GM12878 (cell line): ENCODE results near the gene IL4. TPM values are rescaled to one million over a fixed set of nuclear protein-coding genes. Genes with fewer than 3 reads are reported as not detected.
A peak's percentile ranks its signal among the peaks of the same experiment; 100 is the strongest.
"Not testable (repeated sequence)": the region's sequence is repeated elsewhere in the genome, so short reads cannot be mapped to it uniquely, and the experiment has no call there.

Experiments
- ATAC-seq: fragments of 200-7000 bp; cut with Tn5 transposase; 3 replicates; pipeline ENCODE4 v1.9.1; 2020; ENCODE audit warnings: mild to moderate bottlenecking, moderate library complexity
- BruUV-seq: library from RNA; stranded (reverse); fragments of 400-500 nt; replicated peaks from 2 replicates; lab custom pipeline; 2021; lab: Mats Ljungman, UMichigan
- CTCF ChIA-PET: fragments of 300-600 bp; sonication (Branson Sonifier 250); formaldehyde crosslinking; extraction: SDS; loops from one replicate; lab custom pipeline; 2021; ENCODE audit warnings: inconsistent platforms; lab: Yijun Ruan, JAX
- POLR2A ChIA-PET: fragments of 350-600 bp; formaldehyde crosslinking; extraction: SDS; loops from one replicate; lab custom pipeline; 2021; ENCODE audit warnings: inconsistent platforms; lab: Charles Lee
- RAD21 ChIA-PET: fragments of 300-600 bp; sonication (Branson Sonifier 250); formaldehyde crosslinking; loops from one replicate; lab custom pipeline; 2023; ENCODE audit warnings: antibody characterized with exemption; ENCODE audit not compliant: unreplicated experiment; lab: Charles Lee
- SMC1A ChIA-PET: fragments of 300-600 bp; sonication (Branson Sonifier 250); formaldehyde crosslinking; loops from one replicate; lab custom pipeline; 2023; ENCODE audit not compliant: unreplicated experiment, uncharacterized antibody; lab: Charles Lee
- DNase-seq: peaks from one replicate; pipeline ENCODE4 v3.0.0-alpha.2; 2011; ENCODE audit warnings: low read depth, low spot score
- FAIRE-seq: peaks from 3 replicates; lab custom pipeline; 2011; peaks lifted over from hg19 to GRCh38; lab: Jason Lieb, UNC
- H2AFZ ChIP-seq: 2 replicates; pipeline ENCODE4 v1.6.0; 2011; ENCODE audit warnings: low read depth, low read length, control low read depth; ENCODE audit not compliant: control insufficient read depth
- H3K27ac ChIP-seq: 2 replicates; pipeline ENCODE4 v1.5.1; 2011; ENCODE audit warnings: control low read depth; ENCODE audit not compliant: control insufficient read depth, insufficient read depth
- H3K27me3 ChIP-seq, 2 experiments: replicated peaks in 1 of 2; 2 replicates each; pipeline versions ENCODE4 v1.6.0 to v1.6.1; 2011; ENCODE audit warnings: low read length in 1 of 2; ENCODE audit not compliant: control insufficient read depth in 2 of 2, insufficient read depth in 2 of 2
- H3K36me3 ChIP-seq, 2 experiments: 2 replicates each; pipeline ENCODE4 v1.5.1; 2011; ENCODE audit warnings: low read length in 1 of 2; ENCODE audit not compliant: control insufficient read depth in 2 of 2, insufficient read depth in 2 of 2
- H3K4me1 ChIP-seq: 2 replicates; pipeline ENCODE4 v1.6.1; 2011; ENCODE audit warnings: mild to moderate bottlenecking, low read length, moderate library complexity, mixed read lengths; ENCODE audit not compliant: control insufficient read depth, insufficient read depth
- H3K4me2 ChIP-seq: 2 replicates; pipeline ENCODE4 v1.6.0; 2011; ENCODE audit warnings: control low read depth; ENCODE audit not compliant: control insufficient read depth, insufficient read depth
- H3K4me3 ChIP-seq: fragments of 200-600 bp; sonication (generic); 2 replicates; pipeline ENCODE4 v1.5.1; 2016
- H3K79me2 ChIP-seq: 2 replicates; pipeline ENCODE4 v1.6.0; 2011; ENCODE audit warnings: low read length; ENCODE audit not compliant: control insufficient read depth, insufficient read depth
- H3K9ac ChIP-seq: 2 replicates; pipeline ENCODE4 v1.8.0; 2011; ENCODE audit warnings: low read length, control low read depth, mixed read lengths; ENCODE audit not compliant: control insufficient read depth, insufficient read depth
- H3K9me3 ChIP-seq: replicated peaks from 3 replicates; pipeline ENCODE4 v1.5.1; 2011; ENCODE audit warnings: mild to moderate bottlenecking, low read length; ENCODE audit not compliant: control insufficient read depth, insufficient read depth
- H4K20me1 ChIP-seq: 2 replicates; pipeline ENCODE4 v1.6.0; 2011; ENCODE audit not compliant: control insufficient read depth, insufficient read depth
- ATF7 ChIP-seq: fragments of 450-650 bp; IDR thresholded peaks from 2 replicates; pipeline ENCODE4 v1.6.1; 2016; ENCODE audit warnings: low read depth, mild to moderate bottlenecking
- BCL11A ChIP-seq: IDR thresholded peaks from 2 replicates; pipeline ENCODE4 v1.6.1; 2011; ENCODE audit warnings: low read depth, low read length
- BHLHE40 ChIP-seq, 2 experiments: fragments of 450-650 bp in 1 of 2; IDR thresholded peaks; 2 replicates each; pipeline ENCODE4 v1.6.1; 2011 to 2017; ENCODE audit warnings: low read depth in 2 of 2, borderline replicate concordance in 1 of 2, improper control_type of control experiment in 1 of 2, low read length in 1 of 2, mild to moderate bottlenecking in 1 of 2
- EP300 ChIP-seq, 2 experiments: fragments of 150-350 bp in 1 of 2; IDR thresholded peaks; 2 replicates each; pipeline ENCODE4 v1.6.1; 2011 to 2012; ENCODE audit warnings: low read depth in 2 of 2, low read length in 2 of 2, borderline replicate concordance in 1 of 2, improper control_type of control experiment in 1 of 2, inconsistent platforms in 1 of 2; ENCODE audit not compliant: control insufficient read depth in 1 of 2
- HDGF ChIP-seq: fragments of 450-650 bp; IDR thresholded peaks from 2 replicates; pipeline ENCODE4 v1.6.1; 2016; ENCODE audit warnings: antibody characterized with exemption
- NRF1 ChIP-seq: conservative IDR thresholded peaks from 2 replicates; pipeline ENCODE4 v1.6.1; 2011; ENCODE audit warnings: mild to moderate bottlenecking, low read depth, low read length, improper control_type of control experiment
- SMARCA5 ChIP-seq: fragments of 450-650 bp; IDR thresholded peaks from 2 replicates; pipeline ENCODE4 v1.6.1; 2017; ENCODE audit warnings: mild to moderate bottlenecking
- WGBS: methylation state at CpG from one replicate; pipeline ENCODE4 v1.1.6; 2016; ENCODE audit warnings: low lambda C conversion rate; ENCODE audit not compliant: insufficient replicate concordance, insufficient coverage; ENCODE audit errors: missing lambda C conversion rate; 5-methylcytosine and 5-hydroxymethylcytosine counted together
- in situ Hi-C: fragments of 300-500 bp; cut with MboI; formaldehyde crosslinking; loops from 9 replicates; pipeline ENCODE4 v1.14.3; 2018; ENCODE audit warnings: mixed read lengths
- intact Hi-C: fragments of 100-400 bp; cut with micrococcal nuclease; formaldehyde crosslinking; loops from one replicate; pipeline ENCODE4 v1.14.2; 2022; ENCODE audit not compliant: unreplicated experiment
- polyA plus RNA-seq, 11 experiments: library from polyadenylated mRNA; depleted of rRNA in 4 of 11; unstranded in 6 of 11; stranded (reverse) in 5 of 11; fragments of >200 nt; fragmentation: Nextera tagmentation in 4 of 11; fragmentation: Illumina TruSeq in 1 of 11; extraction: Ambion mirVana in 4 of 11; extraction: Trizol in 1 of 11; gene quantifications; 1 replicate in 1 of 11; 2 replicates in 10 of 11; pipeline versions ENCODE4 v1.2.1 to v1.2.3, GENCODE V29; 2011 to 2016; ENCODE audit warnings: inconsistent platforms in 2 of 11, missing spikeins in 2 of 11, low read depth in 1 of 11
- total RNA-seq, 4 experiments: library from RNA; depleted of rRNA in 3 of 4; stranded (reverse); fragments of >200 nt in 3 of 4; fragmentation: Illumina TruSeq in 1 of 4; extraction: Trizol in 1 of 4; gene quantifications; 2 replicates each; pipeline versions ENCODE4 v1.2.1 to v1.2.3, GENCODE V29; 2013 to 2021
- TF ChIP-seq, protein P1 (sequence below): fragments of 450-650 bp; IDR thresholded peaks from 2 replicates; pipeline ENCODE4 v1.6.1; 2016; ENCODE audit warnings: mild to moderate bottlenecking
- TF ChIP-seq, protein P2 (sequence below): fragments of 450-650 bp; IDR thresholded peaks from 2 replicates; pipeline ENCODE4 v1.6.1; 2017; ENCODE audit warnings: mild to moderate bottlenecking, low read depth, inconsistent platforms; ENCODE audit not compliant: poor library complexity, severe bottlenecking

IL4 gene
- total and polyA plus RNA-seq, 10 of the 15 experiments (the other 5 are each of a cell fraction or from before 2014, with no cell fraction given) = 0.20 to 0.80 (median 0.50) TPM; not detected in 7

DNA sequence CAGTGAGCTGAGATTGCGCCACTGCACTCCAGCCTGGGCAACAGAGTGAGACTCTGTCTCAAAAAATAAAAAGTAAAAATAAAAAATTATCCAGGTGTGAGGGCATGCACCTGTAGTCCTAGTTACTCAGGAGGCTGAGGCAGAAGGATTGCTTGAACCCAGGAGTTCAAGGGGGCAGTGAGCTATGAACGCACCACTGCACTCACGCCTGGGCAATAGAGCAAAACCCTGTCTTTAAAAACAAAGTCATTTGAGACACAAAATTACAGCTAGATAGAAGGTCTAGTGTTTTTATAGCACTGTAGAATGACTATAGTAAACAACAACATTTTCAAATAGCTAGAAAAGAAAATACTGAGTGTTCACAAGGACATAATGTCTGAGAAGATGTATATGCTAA, 16.4 kb downstream of the IL4 start:
- 0 out of 2 replicates have a peak, but pooled peaks have one; percentile 9 for TF ChIP-seq HDGF
- no peak for TF ChIP-seq ATF7
- no peak for TF ChIP-seq NRF1
- TF ChIP-seq, all 136 proteins: peak for 1
- Histone ChIP-seq H3K79me2 (no peaks in the 10 kb centered on the region), H3K4me1 (peaks cover 18% of the 10 kb centered on the region; the same call in 1 of the 2 replicates), H4K20me1 (no peaks in the 10 kb centered on the region), H3K36me3 (no peaks in the 10 kb centered on the region), H3K4me2 (no peak overlapping the region), H3K27ac (no peak overlapping the region), H3K4me3 (no peak overlapping the region), H3K27me3 (no peaks in the 10 kb centered on the region), H2AFZ (no peak overlapping the region), H3K9ac (no peak overlapping the region), H3K9me3 (no peaks in the 10 kb centered on the region; the same call in 2 of the 3 replicates)
- in situ Hi-C loops = no loop called here
- BruUV-seq = no TSS peak
- intact Hi-C loops = no loop called here
- WGBS = 100% methylated on average over 3 of the region's 3 CpGs
- FAIRE-seq (no peak), ATAC-seq (no peak), DNase-seq (no peak)
- ChIA-PET CTCF (interaction anchor here (0.6 to 2.8 kb wide), 6 partner anchors 11 to 117 kb away, joined by 3 to 10 read pairs (median 4); partner anchors contain the start of gene IL4), POLR2A (interaction anchor here (0.8 to 8.8 kb wide), 8 partner anchors 9 to 52 kb away, joined by 3 to 79 read pairs (median 5); partner anchors contain the start of gene IL4), SMC1A (interaction anchor here (0.7 to 8.8 kb wide), 18 partner anchors 13 to 163 kb away, joined by 3 to 116 read pairs (median 4); partner anchors contain the start of genes IL4 and KIF3A), RAD21 (interaction anchor here (1.2 to 8.2 kb wide), 7 partner anchors 13 to 65 kb away, joined by 3 to 95 read pairs (median 8); partner anchors contain the start of genes IL4 and KIF3A)

DNA sequence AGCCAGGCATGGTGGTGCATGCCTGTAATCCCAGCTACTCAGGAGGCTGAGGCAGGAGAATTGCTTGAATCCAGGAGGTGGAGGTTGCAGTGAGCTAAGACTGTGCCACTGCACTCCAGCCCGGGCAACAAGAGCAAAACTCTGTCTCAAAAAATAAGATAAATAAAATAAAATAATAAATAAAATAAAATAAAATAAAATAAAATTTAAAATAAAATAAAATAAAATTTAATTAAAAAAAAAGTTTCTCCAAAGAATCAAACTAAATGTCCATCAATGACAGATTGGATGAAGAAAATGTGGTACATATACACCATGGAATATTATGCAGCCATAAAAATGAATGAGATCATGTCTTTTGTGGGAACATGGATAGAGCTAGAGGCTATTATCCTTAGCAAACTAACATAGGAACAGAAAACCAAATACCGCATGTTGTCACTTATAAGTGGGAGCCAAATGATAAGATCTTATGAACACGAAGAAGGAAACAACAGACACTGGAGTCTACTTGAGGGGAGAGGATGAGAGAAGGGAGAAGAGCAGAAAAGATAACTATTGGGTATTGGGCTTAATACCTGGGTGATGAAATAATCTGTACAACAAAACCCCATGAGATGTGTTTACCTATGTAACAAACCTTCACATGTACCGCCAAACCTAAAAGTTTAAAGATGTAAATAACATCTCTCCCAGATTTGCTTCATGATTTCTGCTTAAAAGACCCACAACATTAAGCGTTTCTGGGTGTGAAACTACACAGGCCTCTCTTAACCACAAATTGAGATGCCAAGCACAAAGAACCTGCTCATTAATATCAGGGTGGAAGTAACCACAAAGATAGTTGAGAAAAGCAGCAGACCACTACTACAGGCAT, 18.2 kb downstream of the IL4 start:
- H3K27ac ChIP-seq, H4K20me1 ChIP-seq, FAIRE-seq, H3K9me3 ChIP-seq, H3K36me3 ChIP-seq, H3K9ac ChIP-seq, H3K27me3 ChIP-seq, H3K4me2 ChIP-seq, H3K79me2 ChIP-seq, H2AFZ ChIP-seq, in situ Hi-C loops, BruUV-seq, H3K4me3 ChIP-seq, DNase-seq: not testable (repeated sequence)
- ChIA-PET RAD21 (interaction anchor here (6.4 to 8.2 kb wide), 2 partner anchors 18 to 30 kb away, joined by 52 to 95 read pairs; partner anchors contain the start of gene IL4), POLR2A (interaction anchor here (0.6 to 8.8 kb wide), 2 partner anchors 17 to 59 kb away, joined by 3 to 79 read pairs; partner anchors contain the start of gene IL4), SMC1A (interaction anchor here (0.7 to 8.8 kb wide), 7 partner anchors 16 to 110 kb away, joined by 3 to 116 read pairs (median 4); partner anchors contain the start of gene IL4), CTCF (interaction anchor here (0.7 kb wide), 1 partner anchor 607 kb away, joined by 3 read pairs; no protein-coding TSS in a partner anchor)
- ATAC-seq = peak; percentile 82
- peaks cover 18% of the 10 kb centered on the region; the same call in 1 of the 2 replicates for H3K4me1 ChIP-seq
- WGBS = 72% methylated on average over 5 of the region's 5 CpGs
- intact Hi-C loops = loop anchor here (1.0 kb wide), 1 partner anchor 28 kb away; no protein-coding TSS in a partner anchor
- TF ChIP-seq EP300 (IDR thresholded peaks at IDR 0.05; ENCODE audit: borderline replicate concordance in 1 of 2, control insufficient read depth in 1 of 2, low read depth in 2 of 2, low read length in 2 of 2) (peak; percentile 33 to 62; a peak in 2 of 4 replicates), SMARCA5 (0 out of 2 replicates have a peak, but pooled peaks have one; percentile 19), BHLHE40 (IDR thresholded peaks at IDR 0.05; ENCODE audit: borderline replicate concordance in 1 of 2, low read depth in 2 of 2, low read length in 1 of 2) (peak in 1 of 2 experiments; percentile 19; a peak in 1 of 4 replicates), BCL11A (peak; percentile 65; the same call in 1 of the 2 replicates)
- TF ChIP-seq, protein P1, sequence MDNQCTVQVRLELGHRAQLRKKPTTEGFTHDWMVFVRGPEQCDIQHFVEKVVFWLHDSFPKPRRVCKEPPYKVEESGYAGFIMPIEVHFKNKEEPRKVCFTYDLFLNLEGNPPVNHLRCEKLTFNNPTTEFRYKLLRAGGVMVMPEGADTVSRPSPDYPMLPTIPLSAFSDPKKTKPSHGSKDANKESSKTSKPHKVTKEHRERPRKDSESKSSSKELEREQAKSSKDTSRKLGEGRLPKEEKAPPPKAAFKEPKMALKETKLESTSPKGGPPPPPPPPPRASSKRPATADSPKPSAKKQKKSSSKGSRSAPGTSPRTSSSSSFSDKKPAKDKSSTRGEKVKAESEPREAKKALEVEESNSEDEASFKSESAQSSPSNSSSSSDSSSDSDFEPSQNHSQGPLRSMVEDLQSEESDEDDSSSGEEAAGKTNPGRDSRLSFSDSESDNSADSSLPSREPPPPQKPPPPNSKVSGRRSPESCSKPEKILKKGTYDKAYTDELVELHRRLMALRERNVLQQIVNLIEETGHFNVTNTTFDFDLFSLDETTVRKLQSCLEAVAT = peak; percentile 68
- TF ChIP-seq, protein P2, sequence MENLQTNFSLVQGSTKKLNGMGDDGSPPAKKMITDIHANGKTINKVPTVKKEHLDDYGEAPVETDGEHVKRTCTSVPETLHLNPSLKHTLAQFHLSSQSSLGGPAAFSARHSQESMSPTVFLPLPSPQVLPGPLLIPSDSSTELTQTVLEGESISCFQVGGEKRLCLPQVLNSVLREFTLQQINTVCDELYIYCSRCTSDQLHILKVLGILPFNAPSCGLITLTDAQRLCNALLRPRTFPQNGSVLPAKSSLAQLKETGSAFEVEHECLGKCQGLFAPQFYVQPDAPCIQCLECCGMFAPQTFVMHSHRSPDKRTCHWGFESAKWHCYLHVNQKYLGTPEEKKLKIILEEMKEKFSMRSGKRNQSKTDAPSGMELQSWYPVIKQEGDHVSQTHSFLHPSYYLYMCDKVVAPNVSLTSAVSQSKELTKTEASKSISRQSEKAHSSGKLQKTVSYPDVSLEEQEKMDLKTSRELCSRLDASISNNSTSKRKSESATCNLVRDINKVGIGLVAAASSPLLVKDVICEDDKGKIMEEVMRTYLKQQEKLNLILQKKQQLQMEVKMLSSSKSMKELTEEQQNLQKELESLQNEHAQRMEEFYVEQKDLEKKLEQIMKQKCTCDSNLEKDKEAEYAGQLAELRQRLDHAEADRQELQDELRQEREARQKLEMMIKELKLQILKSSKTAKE = peak; percentile 26
